ENCODE results near the gene APRT.

The APRT gene

GRCh38 chr16:88811769-88812512 is at the start of gene APRT:
TSS of gene APRT (minus strand) at chr16:88811928. CDS start at chr16:88811899, 29 bp downstream.
- DNase-seq (ENCODE audit: low read depth in 3 of 3): peak; percentile 95 to 98 (median 97)

GRCh38 chr16:88861359-88861758 is 49.6 kb upstream of the APRT start:
- DNase-seq (ENCODE audit: low read depth in 3 of 3): no peak

GRCh38 chr16:88859381-88860091 is 47.8 kb upstream of the APRT start:
- no peak for DNase-seq (ENCODE audit: low read depth in 3 of 3)

- peak; percentile 42 to 66 (median 61) for DNase-seq (ENCODE audit: low read depth in 3 of 3)
Observed at GRCh38 chr16:88857728-88858339, 46.1 kb upstream of the APRT start.

GRCh38 chr16:88856828-88857727 is 45.4 kb upstream of the APRT start, which contains the start of the genes GALNS and TRAPPC2L:
TSS of gene GALNS (minus strand) at chr16:88856947. CDS start at chr16:88856877, 70 bp downstream.
TSS of gene TRAPPC2L (plus strand) at chr16:88857127. CDS start at chr16:88857151, 24 bp downstream.
- peak; percentile 96 to 100 (median 99) for DNase-seq (ENCODE audit: low read depth in 3 of 3)

- no peak for DNase-seq (ENCODE audit: low read depth in 3 of 3)
Observed at GRCh38 chr16:88856122-88856827, 44.5 kb upstream of the APRT start.

GRCh38 chr16:88855736-88856121 is 44.0 kb upstream of the APRT start:
- no peak for DNase-seq (ENCODE audit: low read depth in 3 of 3)

GRCh38 chr16:88855176-88855575 is 43.4 kb upstream of the APRT start:
- no peak for DNase-seq (ENCODE audit: low read depth in 3 of 3)

- no peak for DNase-seq (ENCODE audit: low read depth in 3 of 3)
Observed at GRCh38 chr16:88854306-88855111, 42.8 kb upstream of the APRT start.

GRCh38 chr16:88853325-88853941 is 41.7 kb upstream of the APRT start:
- no peak for DNase-seq (ENCODE audit: low read depth in 3 of 3)

- DNase-seq (ENCODE audit: low read depth in 3 of 3): no peak
Observed at GRCh38 chr16:88851616-88852015, 39.9 kb upstream of the APRT start.

- no peak for DNase-seq (ENCODE audit: low read depth in 3 of 3)
Observed at GRCh38 chr16:88850531-88851199, 38.9 kb upstream of the APRT start.

- DNase-seq (ENCODE audit: low read depth in 3 of 3): no peak
Observed at GRCh38 chr16:88848557-88848956, 36.8 kb upstream of the APRT start.

- DNase-seq (ENCODE audit: low read depth in 3 of 3): no peak
Observed at GRCh38 chr16:88847654-88848053, 35.9 kb upstream of the APRT start.

GRCh38 chr16:88846088-88846487 is 34.4 kb upstream of the APRT start:
- DNase-seq (ENCODE audit: low read depth in 3 of 3): no peak

- DNase-seq (ENCODE audit: low read depth in 3 of 3): no peak
Observed at GRCh38 chr16:88844419-88845036, 32.8 kb upstream of the APRT start.

- no peak for DNase-seq (ENCODE audit: low read depth in 3 of 3)
Observed at GRCh38 chr16:88843256-88843655, 31.5 kb upstream of the APRT start.

GRCh38 chr16:88842806-88843205 is 31.1 kb upstream of the APRT start:
- DNase-seq (ENCODE audit: low read depth in 3 of 3): no peak
